Head of caudate nucleus (tissue), 42 donors: ENCODE data around the gene PRICKLE2.

Experiments used
- DNase-seq, 42 donors: peaks; one replicate each; pipeline versions ENCODE4 v3.0.0 to v3.0.0-alpha.2; 2020 to 2021; ENCODE audit warnings: mixed read lengths in 7 of 42
- intact Hi-C: fragments of 100-400 bp; cut with DNase I; formaldehyde crosslinking; loops from one replicate; pipeline ENCODE4 v1.15.0; 2022

Gene PRICKLE2

DNA sequence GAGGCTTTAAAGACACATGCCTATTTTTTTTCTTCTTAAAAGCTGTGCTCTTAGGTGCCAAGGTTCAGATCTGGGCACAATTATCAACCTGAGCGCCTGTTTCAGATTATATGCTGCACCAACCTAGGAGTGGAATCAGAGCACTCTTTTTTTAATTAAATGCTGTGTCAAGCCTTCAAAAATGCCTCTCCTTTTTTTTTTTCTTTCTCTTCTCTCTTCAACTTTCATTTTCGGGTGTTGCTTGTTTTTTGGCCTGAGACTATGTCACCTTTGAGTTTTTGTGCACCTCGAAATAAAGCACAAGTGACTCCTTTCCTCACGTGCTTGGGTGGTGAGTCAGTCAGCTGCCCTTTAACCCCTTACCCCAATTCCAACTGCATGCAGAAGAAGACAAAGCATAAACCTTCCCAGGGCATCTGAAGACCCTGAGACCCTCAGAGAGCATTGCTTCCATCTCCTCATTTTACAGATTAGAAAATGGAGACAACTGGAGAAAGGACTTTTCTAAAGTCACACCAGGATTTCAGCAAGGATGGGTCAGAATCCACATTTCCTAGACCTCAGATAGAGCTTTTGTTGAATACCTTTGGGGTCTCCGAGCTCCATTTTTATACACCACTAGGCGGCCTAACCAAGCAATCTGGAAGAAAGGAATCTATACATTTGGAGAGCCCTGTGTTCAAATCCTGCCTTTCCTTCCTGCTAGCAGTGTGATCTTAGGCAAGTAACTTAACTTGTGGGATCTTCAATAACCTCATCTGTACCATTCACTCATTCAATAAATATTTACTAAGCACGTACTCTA, 631 bp upstream of the PRICKLE2 start:
- DNase-seq: no peak
- intact Hi-C loops: loop anchor here (10.0 kb wide), 1 partner anchor 191 kb away; no protein-coding TSS in a partner anchor

DNA sequence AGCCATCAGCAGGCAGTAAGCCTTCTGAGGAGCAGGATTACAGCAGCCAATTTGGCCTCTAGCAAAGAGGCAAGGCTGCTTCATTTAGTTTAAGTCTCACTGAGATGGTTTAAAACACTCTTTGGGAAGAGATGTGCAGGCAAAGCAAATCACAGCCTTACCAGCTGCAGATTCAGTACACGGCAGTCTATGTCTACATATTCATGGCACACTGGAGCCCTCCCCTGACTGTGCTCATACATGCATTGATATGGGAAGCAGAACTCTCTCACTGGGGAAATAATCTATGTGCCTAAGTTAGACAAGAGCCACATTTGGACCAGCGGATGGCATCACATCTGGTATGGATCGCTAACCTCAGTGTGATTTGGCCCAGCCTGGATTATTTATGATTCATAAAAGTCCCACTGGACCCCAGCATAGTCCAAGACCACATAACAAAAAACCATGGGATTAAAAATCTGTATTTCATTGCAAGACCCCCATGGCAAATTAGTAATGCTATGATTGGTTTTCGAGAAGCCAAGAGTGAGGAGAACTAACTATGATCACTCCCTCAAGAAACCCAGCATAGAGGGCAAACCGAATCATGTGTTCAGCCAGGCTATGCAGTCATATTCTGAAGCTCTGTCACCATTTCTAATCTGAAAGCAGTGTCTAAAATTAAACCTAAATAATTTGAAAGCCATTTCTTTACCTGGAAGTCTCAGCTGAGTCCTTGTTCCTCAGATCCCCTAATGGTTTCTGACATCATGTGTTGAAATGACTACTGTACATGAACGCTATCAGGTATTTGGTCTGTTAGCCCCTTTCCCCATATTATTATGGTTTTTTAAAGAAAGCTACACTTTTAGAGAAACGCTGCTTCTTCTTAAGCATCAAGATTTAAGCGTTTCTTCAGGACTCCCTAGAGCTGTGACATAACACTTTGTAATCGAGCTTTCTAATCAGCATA, 1.2 kb downstream of the PRICKLE2 start:
- peak in 39 of 42 donors; percentile 40 to 86 (median 65) for DNase-seq
- intact Hi-C loops: loop anchor here (10.0 kb wide), 1 partner anchor 189 kb away; no protein-coding TSS in a partner anchor

DNA sequence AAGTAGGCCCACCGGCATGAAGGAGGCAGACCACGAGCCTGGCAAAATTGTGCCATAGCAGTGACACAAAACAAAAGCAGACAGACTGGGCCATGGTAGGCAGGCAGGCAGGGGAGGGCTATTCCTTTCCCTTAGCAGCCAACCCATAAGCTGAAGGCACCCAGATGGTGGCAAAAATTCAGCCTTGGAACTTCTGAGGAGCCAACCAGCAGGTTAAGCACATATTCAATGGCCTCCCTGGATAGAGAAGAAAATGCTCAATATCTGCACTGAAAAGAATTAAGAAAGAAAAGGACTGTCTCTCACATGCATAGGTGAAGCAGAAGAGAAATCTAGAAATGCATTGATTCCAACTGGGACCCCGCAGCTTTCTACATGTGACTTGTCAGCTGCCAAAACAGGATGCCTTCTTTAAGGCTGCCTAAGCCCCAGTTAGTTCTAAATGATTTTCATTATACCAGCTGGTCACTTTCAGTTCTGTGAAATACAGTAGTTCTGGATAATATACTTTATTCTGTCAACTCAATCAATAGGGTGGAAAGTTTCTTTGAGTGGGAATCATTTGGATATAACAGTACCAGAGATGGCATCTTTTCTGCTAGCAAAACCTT, 2.7 kb downstream of the PRICKLE2 start:
- intact Hi-C loops: loop anchor here (10.0 kb wide), 1 partner anchor 188 kb away; no protein-coding TSS in a partner anchor
- peak in 2 of 42 donors; percentile 29 to 34 for DNase-seq

DNA sequence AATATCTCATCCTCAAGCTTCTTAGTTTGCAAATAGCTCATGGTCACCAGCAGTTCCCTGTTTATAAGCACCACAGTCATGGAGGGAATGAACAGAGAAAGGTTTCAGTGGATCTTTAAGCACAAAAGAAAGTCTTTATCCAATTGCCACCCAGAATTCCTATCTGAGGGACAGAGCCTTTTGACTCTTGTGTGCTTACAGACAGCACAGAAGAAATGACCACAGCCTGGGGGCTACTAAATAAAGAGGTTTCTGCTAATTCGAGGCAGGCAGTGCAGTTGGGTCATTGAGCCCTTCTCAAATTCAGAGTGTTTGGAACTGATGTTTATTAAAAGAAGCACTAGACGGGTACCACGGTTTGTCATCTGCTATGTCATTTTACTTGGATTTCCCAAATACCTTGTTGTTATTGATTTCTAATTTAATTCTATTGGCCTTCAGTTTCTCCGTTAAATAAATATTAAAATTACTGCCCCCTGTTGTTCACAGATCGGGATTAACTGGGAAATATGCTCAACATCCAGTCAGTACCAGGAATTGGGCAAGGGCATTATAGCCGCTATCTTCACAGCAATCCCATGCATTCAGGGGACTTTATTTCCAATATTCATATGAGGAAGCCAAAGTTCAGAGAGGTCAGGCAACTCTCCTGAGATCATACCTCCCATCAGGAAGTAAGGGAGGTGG, 3.6 kb downstream of the PRICKLE2 start:
- intact Hi-C loops: loop anchor here (10.0 kb wide), 1 partner anchor 187 kb away; no protein-coding TSS in a partner anchor

DNA sequence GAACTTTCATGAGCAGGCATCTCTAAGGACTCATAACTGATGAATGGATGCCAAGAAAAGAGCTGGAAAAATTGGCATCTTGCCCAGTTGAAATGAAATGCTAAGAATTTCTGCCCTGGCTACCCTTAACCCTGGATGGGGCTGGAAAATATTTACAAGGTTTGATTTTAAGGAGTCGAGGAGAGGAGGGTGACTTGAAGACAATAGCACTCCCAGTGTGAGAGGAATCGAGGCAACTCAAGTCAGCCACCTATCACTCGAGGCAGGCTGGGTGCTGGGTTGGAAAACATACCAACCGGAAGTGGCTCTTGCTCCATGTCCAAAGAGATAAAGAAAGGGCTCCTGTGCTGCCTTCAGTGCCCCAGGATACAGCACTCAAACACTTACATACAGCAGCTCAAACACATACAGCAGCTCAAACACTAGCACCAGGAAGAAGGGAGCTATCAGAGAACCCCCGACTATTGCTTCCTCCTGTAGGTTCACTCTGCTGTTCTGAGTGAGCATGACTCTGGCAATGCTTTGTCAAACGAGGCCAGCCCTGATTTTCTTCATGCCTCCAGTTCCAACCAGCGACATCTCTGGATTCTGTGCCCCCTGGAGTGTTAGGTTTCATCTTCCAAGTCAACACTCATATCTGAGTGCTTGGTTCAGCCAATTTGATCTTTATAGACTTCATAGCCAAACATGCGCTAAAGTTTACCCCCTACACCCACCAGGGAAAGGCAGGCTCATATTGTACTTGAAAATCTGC, 4.9 kb downstream of the PRICKLE2 start:
- intact Hi-C loops: loop anchor here (10.0 kb wide), 1 partner anchor 186 kb away; no protein-coding TSS in a partner anchor
- no peak for DNase-seq

More for the DNA sequence above, 3.6 kb downstream of the PRICKLE2 start:
- no peak for DNase-seq

DNA sequence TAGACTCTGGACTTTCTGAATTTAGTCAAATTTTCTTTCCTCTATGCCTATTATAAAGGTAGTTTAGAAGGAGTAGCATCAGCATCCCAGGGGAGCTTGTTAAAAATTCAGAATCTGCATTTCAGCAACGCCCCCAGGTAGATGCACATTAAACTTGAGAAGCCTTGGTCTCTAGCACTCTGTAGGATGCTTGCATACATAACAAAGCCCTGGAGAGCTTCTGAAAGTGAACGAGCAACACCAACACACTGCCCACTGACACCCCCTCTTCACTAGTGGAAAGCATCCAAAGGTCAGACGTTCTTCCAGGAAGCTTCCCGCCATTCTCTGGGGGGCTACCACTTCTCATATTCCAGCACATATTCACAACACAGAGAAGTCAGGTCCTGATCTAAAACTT, 6.5 kb downstream of the PRICKLE2 start:
- intact Hi-C loops: loop anchor here (10.0 kb wide), 1 partner anchor 114 kb away; no protein-coding TSS in a partner anchor
- no peak for DNase-seq

DNA sequence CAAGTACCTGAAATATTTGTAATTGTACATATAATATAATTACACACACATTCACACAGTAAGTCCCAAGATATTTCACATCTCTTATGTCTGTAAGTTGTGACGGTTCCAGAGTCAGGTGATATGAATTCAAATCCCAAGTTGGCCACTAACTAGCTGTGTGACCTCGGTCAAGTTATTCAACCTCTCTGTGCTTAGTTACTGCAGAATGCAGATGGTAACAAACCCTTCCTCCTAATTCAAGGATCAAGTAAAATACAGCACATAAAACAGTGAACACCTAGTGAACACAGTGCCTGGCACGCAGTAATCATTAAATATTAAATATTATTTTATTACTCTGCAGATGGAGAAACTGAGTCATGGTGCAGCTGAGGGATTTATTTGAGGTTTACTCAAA, 6.9 kb downstream of the PRICKLE2 start:
- DNase-seq: no peak
- intact Hi-C loops: loop anchor here (10.0 kb wide), 1 partner anchor 114 kb away; no protein-coding TSS in a partner anchor

DNA sequence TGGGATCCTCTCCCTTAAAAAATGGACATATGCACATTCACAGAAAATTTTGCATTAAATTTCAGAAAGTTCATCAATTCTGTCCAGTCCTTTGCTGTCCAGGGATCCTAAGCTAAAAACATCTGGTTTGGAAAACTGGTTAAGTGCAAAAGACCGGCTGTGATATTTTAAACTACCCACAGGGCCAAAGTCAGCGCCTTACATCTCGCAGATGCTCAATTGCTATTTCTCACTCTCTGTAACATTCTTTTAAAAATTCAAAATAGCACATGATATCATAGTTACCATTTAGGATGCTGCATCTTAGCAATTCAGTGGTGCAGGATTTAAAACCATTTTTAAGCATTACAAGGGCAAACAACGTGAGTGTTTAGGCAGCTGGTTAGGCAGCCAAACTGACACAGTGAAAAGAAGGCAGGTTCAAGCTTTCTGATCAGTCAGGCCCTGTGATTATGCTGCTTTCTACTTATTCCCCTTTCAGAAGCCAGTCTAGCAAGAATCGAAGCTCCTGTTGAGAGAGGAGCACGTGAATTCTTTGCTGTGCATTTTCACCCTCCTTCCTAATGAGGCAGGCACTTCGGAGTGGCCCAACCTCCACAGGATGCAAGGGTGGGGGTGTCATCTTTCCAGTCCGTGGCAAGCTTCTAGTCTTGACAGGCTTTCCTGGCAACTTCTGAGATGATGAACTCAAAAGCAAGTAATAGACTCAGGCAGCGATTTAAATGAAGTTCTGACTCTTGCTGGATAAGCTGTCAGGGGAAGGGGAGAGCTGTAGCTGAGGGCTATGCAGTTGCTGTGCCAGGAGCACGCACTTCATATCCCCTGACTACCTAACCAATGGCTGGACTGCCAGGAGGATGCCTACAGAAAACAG, 8.8 kb downstream of the PRICKLE2 start:
- intact Hi-C loops: loop anchor here (10.0 kb wide), 1 partner anchor 112 kb away; no protein-coding TSS in a partner anchor
- peak in 9 of 42 donors; percentile 15 to 60 (median 39) for DNase-seq

DNA sequence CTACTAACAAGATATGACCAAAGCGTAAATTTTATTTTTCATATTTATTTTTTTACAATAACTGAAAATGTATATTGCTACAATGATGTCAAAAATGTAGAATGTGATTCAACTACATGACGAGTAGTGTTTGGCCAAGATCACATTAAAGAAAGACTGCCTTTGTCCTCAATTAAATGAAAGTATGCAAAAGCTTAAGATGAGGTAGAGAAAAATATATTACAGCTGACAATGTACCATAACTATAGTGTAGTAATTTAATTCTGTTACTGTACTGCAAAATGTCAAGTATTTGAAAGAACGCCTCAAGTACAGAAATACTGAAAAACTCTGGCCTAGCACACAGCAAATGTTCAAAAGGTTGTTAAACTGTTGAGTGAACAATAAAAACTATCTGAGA, 9.7 kb downstream of the PRICKLE2 start:
- intact Hi-C loops: loop anchor here (10.0 kb wide), 1 partner anchor 111 kb away; no protein-coding TSS in a partner anchor

DNA sequence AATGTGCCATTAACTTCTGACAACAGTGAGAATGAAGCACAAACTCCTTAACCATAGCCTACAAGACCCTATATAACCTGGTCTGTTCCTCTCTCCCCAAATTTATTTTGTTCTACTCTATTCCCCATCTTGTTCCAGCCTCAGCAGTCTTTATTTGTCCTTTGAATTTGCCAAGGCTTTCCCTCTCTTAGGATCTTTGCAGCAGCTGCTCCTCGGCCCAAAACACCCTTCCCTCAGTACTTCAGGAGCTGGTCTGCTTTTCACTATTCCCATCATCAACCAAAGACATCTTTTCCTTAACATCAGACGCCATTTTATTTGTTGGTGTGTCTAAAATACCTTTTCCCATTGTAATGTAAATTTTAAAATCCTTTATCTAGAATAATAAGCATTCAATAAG, 10.2 kb downstream of the PRICKLE2 start:
- intact Hi-C loops: loop anchor here (10.0 kb wide), 1 partner anchor 110 kb away; no protein-coding TSS in a partner anchor
- DNase-seq: no peak

More for the DNA sequence above, 9.7 kb downstream of the PRICKLE2 start:
- DNase-seq: no peak

DNA sequence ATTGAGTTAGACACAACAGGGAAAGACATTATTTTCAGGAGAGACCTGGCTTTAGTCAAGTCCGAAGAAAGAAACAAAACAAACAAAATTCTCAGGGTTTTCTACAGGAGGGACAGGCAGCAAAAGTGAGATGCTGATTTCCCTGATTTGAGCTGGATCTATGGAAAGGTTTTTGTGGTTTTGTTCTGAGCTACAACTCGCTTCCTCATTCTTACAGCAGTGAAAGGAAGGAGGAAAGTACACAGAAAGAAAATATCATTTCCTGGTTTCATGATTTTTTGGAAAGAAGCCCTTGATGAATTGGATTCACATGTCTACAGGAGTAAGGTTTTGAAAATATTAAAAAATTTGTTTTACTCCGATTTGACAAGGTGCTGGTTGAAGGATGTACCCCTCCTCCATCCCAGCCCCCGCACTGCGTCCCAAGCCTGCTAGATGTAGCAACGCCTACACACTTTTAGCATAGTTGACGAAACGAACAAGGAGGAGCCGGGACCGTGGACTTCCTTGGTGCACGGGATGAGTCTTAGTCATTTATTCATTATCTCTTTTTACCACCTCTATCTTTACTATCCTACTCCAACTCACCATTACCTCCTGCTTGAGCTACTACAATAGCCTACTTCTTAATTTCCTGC, 10.8 kb downstream of the PRICKLE2 start:
- intact Hi-C loops: loop anchor here (10.0 kb wide), 1 partner anchor 110 kb away; no protein-coding TSS in a partner anchor
- peak in 38 of 42 donors; percentile 27 to 78 (median 58) for DNase-seq

DNA sequence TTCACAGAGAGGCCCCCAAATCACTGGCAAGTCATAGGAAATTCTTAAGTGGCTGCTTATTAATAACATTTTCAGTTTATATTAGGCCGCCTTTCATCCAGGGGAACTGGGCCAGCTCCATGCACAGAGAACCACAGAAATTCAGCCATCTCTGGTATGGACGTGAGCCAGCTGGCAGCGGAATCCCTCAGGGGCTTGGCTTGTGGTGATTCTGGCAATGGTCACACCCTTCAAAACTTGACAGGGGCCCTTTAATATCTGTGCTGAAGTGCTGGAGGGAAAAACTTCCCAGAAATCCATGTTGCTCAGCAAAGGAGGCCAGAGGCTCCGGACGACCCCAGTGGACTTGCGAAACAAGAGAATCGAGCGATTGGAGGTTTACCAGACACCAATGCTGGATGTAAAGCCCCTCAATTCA, 11.3 kb downstream of the PRICKLE2 start:
- peak in 9 of 42 donors; percentile 22 to 59 (median 34) for DNase-seq

DNA sequence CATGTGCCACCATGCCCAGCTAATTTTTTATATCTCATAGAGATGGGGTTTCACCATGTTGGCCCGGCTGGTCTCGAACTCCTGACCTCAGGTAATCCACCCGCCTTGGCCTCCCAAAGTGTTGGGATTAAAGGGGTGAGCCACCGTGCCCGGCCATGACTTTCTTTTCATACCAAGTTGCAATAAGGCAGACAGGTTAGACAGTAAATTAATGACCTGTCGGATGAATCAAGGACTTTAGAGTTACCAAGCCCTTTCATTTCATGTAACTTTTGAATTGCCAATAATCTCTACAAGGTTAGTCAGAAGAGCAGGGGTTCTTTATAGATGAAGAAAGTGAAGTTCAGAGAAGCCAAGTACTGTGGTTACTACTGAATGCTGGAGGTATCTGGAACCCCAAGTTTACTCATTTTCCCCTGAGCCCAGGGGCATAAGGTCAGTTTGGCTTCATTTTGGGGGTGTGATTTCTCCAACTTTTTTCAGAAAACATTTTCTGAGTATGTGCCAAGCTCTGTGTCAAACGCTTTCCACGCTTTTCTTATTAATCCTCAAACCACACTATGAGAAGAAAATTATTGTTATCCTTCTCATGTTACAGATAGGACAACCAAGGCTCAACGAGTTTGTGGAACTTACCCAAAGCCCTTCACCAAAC, 11.9 kb downstream of the PRICKLE2 start:
- intact Hi-C loops: loop anchor here (10.0 kb wide), 1 partner anchor 109 kb away; no protein-coding TSS in a partner anchor

More for the DNA sequence above, 11.3 kb downstream of the PRICKLE2 start:
- intact Hi-C loops: loop anchor here (10.0 kb wide), 1 partner anchor 109 kb away; no protein-coding TSS in a partner anchor

DNA sequence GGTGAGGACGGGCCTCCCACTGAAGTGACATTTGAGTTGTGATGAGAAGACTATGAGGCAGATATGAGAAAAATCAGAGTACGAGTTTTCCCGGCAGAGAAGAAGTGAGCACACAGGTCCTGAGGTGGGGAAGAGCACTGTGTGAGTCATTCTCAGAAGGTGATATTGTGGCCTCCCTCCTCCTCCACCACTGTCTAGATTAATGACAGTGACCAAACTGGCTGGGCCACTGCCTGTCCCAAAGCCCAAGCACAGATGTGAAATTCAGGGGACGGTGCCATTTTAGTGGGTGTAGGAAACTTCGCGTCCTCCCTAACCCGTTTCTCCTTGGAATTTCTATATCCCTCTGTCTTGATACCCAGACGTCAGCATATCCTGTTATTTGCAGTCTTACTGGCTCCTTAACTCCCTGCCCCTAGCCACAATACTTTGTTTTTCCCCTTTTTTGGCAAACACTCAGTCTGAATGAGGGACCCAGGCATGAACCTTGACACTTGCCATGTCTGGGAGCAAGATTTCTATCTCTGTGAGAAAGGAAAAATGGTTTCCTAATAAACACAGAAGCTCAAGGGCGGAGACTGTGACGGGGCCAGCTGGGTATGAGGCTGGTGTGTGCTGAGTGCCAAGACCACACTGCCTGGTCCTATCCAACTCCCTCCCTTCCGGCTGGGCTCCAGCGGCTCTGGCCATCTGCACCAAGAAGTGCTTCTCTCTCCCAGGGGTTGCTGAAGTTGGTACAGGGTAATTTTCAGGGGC, 15.2 kb downstream of the PRICKLE2 start:
- intact Hi-C loops: loop anchor here (10.0 kb wide), 1 partner anchor 105 kb away; no protein-coding TSS in a partner anchor

More for the DNA sequence above, 11.9 kb downstream of the PRICKLE2 start:
- no peak for DNase-seq

More for the DNA sequence above, 15.2 kb downstream of the PRICKLE2 start:
- DNase-seq: peak; percentile 58 to 93 (median 80)
